Activated CD8-positive, alpha-beta memory T cell treated with anti-CD3 and anti-CD28 coated beads for 36 hours (primary cell): ENCODE measurements around the gene TAS2R19. TPM values are rescaled to one million over a fixed set of nuclear protein-coding genes. Genes with fewer than 3 reads are reported as not detected.

Experiments
- CTCF ChIA-PET: fragments of 350-600 bp; sonication (Branson Sonifier 250); formaldehyde crosslinking; loops from one replicate; lab custom pipeline; 2021; ENCODE audit warnings: antibody characterized with exemption; lab: Charles Lee
- POLR2A ChIA-PET: fragments of 350-600 bp; sonication (Branson Sonifier 250); formaldehyde crosslinking; loops from one replicate; lab custom pipeline; 2021; ENCODE audit warnings: antibody characterized with exemption; lab: Charles Lee
- total RNA-seq, 2 experiments: library from RNA; stranded (reverse); gene quantifications; one replicate each; pipeline ENCODE4 v1.2.3, GENCODE V29; 2021

TAS2R19 gene
- total RNA-seq, 2 experiments from 2014 or later = 0.80 to 1.1 TPM

- POLR2A ChIA-PET = no interaction called here
- CTCF ChIA-PET = no interaction called here
Observed at GRCh38 chr12:10998204-10998603, 24.2 kb downstream of the TAS2R19 start, which contains the start of gene TAS2R20. Gene TAS2R20 (minus strand): TSS chr12:10998304. CDS start chr12:10997875, 429 bp downstream.

- POLR2A ChIA-PET = no interaction called here
- CTCF ChIA-PET = no interaction called here
Observed at GRCh38 chr12:10994307-10994706, 28.1 kb downstream of the TAS2R19 start.

- ChIA-PET POLR2A (interaction anchor here (1.6 kb wide), 1 partner anchor 182 kb away, joined by 3 read pairs; the partner anchor contains the start of gene SMIM10L1), CTCF (no interaction called here)
Observed at GRCh38 chr12:10989107-10989506, 33.3 kb downstream of the TAS2R19 start.

- POLR2A ChIA-PET = no interaction called here
- CTCF ChIA-PET = no interaction called here
Observed at GRCh38 chr12:10986812-10987211, 35.6 kb downstream of the TAS2R19 start, which contains the start of gene TAS2R50. Gene TAS2R50 (minus strand): TSS chr12:10986912. CDS start chr12:10986860, 52 bp downstream.

GRCh38 chr12:10982244-10982643 is 40.2 kb downstream of the TAS2R19 start:
- POLR2A ChIA-PET = interaction anchor here (0.9 kb wide), 1 partner anchor 189 kb away, joined by 4 read pairs; the partner anchor contains the start of gene SMIM10L1

GRCh38 chr12:10974965-10975364 is 47.5 kb downstream of the TAS2R19 start:
- POLR2A ChIA-PET = no interaction called here
- CTCF ChIA-PET = no interaction called here

More at GRCh38 chr12:10982244-10982643, 40.2 kb downstream of the TAS2R19 start:
- CTCF ChIA-PET = interaction anchor here (0.6 kb wide), 1 partner anchor 198 kb away, joined by 3 read pairs; no protein-coding TSS in a partner anchor

Other genes with a start within 250 kb of the TAS2R19 start
- gene TAS2R7, start 220.0 kb downstream of the TAS2R19 start, total RNA-seq = not detected
- gene TAS2R8, start 215.3 kb downstream of the TAS2R19 start, total RNA-seq = not detected
- not detected for gene TAS2R9, start 212.5 kb downstream of the TAS2R19 start, total RNA-seq
- under 1 TPM in 1 of 2 experiments, not detected in 1; 0.36 TPM for gene TAS2R10, start 196.3 kb downstream of the TAS2R19 start, total RNA-seq
- 1 to 10 TPM in 1 of 2 experiments, under 1 TPM in 1; 0.80 to 1.0 TPM for gene PRR4, start 173.1 kb downstream of the TAS2R19 start, total RNA-seq
- gene PRH1, start 138.4 kb downstream of the TAS2R19 start, total RNA-seq = 1 to 10 TPM; 6.0 to 9.3 TPM
- under 1 TPM; 0.10 to 0.21 TPM for gene TAS2R13, start 113.1 kb downstream of the TAS2R19 start, total RNA-seq
- not detected for gene PRH2, start 93.4 kb downstream of the TAS2R19 start, total RNA-seq
- under 1 TPM; 0.69 to 0.84 TPM for gene TAS2R14, start 83.4 kb downstream of the TAS2R19 start, total RNA-seq
- gene TAS2R50, start 35.7 kb downstream of the TAS2R19 start, total RNA-seq = under 1 TPM; 0.19 to 0.42 TPM
- gene TAS2R20, start 24.3 kb downstream of the TAS2R19 start, total RNA-seq = under 1 TPM; 0.38 to 0.89 TPM
- 1 to 10 TPM; 1.0 to 1.2 TPM for gene TAS2R31, start 8.8 kb upstream of the TAS2R19 start, total RNA-seq
- gene TAS2R46, start 39.7 kb upstream of the TAS2R19 start, total RNA-seq = under 1 TPM; 0.34 to 0.38 TPM
- gene TAS2R43, start 69.7 kb upstream of the TAS2R19 start, total RNA-seq = not detected
- gene TAS2R30, start 112.0 kb upstream of the TAS2R19 start, total RNA-seq = 1 to 10 TPM in 1 of 2 experiments, under 1 TPM in 1; 0.80 to 1.0 TPM
- gene SMIM10L1, start 148.6 kb upstream of the TAS2R19 start, total RNA-seq = 10 to 100 TPM; 10.1 to 10.2 TPM
- gene TAS2R42, start 164.3 kb upstream of the TAS2R19 start, total RNA-seq = not detected
- gene PRB3, start 247.1 kb upstream of the TAS2R19 start, total RNA-seq = not detected